ENCODE data around the gene KRTAP10-3.
A peak's percentile ranks its signal among the peaks of the same experiment; 100 is the strongest.

The KRTAP10-3 gene

GRCh38 chr21:44526096-44526997, 32.2 kb downstream of the KRTAP10-3 start:
- no peak for DNase-seq (ENCODE audit: insufficient read length, low spot score)
- no peak for FAIRE-seq
- TF ChIP-seq SPI1 (IDR thresholded peaks at IDR 0.05; ENCODE audit: low read depth, low read length) (no peak), POLR2AphosphoS5 (IDR thresholded peaks at IDR 0.05; ENCODE audit: low read depth, low read length) (no peak), POLR2A (IDR thresholded peaks at IDR 0.05; ENCODE audit: low read depth, low read length) (no peak), POU2F2 (IDR thresholded peaks at IDR 0.05; ENCODE audit: low read depth, low read length) (no peak)

- no peak for TF ChIP-seq POU2F2 (IDR thresholded peaks at IDR 0.05; ENCODE audit: low read depth, low read length)
- TF ChIP-seq SPI1 (IDR thresholded peaks at IDR 0.05; ENCODE audit: low read depth, low read length) = no peak
- no peak for TF ChIP-seq POLR2AphosphoS5 (IDR thresholded peaks at IDR 0.05; ENCODE audit: low read depth, low read length)
- TF ChIP-seq TAF1 (IDR thresholded peaks at IDR 0.05; ENCODE audit: low read depth, low read length) = no peak
- no peak for TF ChIP-seq PAX5 (IDR thresholded peaks at IDR 0.05; ENCODE audit: insufficient read depth, low read length, severe bottlenecking)
- TF ChIP-seq POLR2A (IDR thresholded peaks at IDR 0.05; ENCODE audit: low read depth, low read length) = no peak
- FAIRE-seq (no peak), DNase-seq (ENCODE audit: insufficient read length, low spot score) (no peak)
Measured at GRCh38 chr21:44525391-44526095, 33.1 kb downstream of the KRTAP10-3 start.

- DNase-seq (ENCODE audit: insufficient read length, low spot score) (no peak), FAIRE-seq (peak; percentile 78)
- TF ChIP-seq POU2F2 (IDR thresholded peaks at IDR 0.05; ENCODE audit: low read depth, low read length) (no peak), POLR2A (IDR thresholded peaks at IDR 0.05; ENCODE audit: low read depth, low read length) (no peak), POLR2AphosphoS5 (IDR thresholded peaks at IDR 0.05; ENCODE audit: low read depth, low read length) (no peak), TAF1 (IDR thresholded peaks at IDR 0.05; ENCODE audit: low read depth, low read length) (no peak)
Measured at GRCh38 chr21:44524414-44525371, 33.9 kb downstream of the KRTAP10-3 start.

GRCh38 chr21:44523567-44524413, 34.8 kb downstream of the KRTAP10-3 start:
- TF ChIP-seq POLR2AphosphoS5 (IDR thresholded peaks at IDR 0.05; ENCODE audit: low read depth, low read length) (no peak), POU2F2 (IDR thresholded peaks at IDR 0.05; ENCODE audit: low read depth, low read length) (no peak), SPI1 (IDR thresholded peaks at IDR 0.05; ENCODE audit: low read depth, low read length) (no peak), PAX5 (IDR thresholded peaks at IDR 0.05; ENCODE audit: insufficient read depth, low read length, severe bottlenecking) (no peak), TAF1 (IDR thresholded peaks at IDR 0.05; ENCODE audit: low read depth, low read length) (no peak), POLR2A (IDR thresholded peaks at IDR 0.05; ENCODE audit: low read depth, low read length) (no peak)
- DNase-seq (ENCODE audit: insufficient read length, low spot score) (no peak), FAIRE-seq (peak; percentile 67)

- TF ChIP-seq POLR2AphosphoS5 (IDR thresholded peaks at IDR 0.05; ENCODE audit: low read depth, low read length) (no peak), SPI1 (IDR thresholded peaks at IDR 0.05; ENCODE audit: low read depth, low read length) (no peak), PAX5 (IDR thresholded peaks at IDR 0.05; ENCODE audit: insufficient read depth, low read length, severe bottlenecking) (no peak)
- DNase-seq (ENCODE audit: insufficient read length, low spot score) (no peak), FAIRE-seq (peak; percentile 55)
Measured at GRCh38 chr21:44522753-44523204, 35.8 kb downstream of the KRTAP10-3 start.

- TF ChIP-seq POU2F2 (IDR thresholded peaks at IDR 0.05; ENCODE audit: low read depth, low read length) = no peak
- TF ChIP-seq POLR2A (IDR thresholded peaks at IDR 0.05; ENCODE audit: low read depth, low read length) = no peak
- TF ChIP-seq POLR2AphosphoS5 (IDR thresholded peaks at IDR 0.05; ENCODE audit: low read depth, low read length) = no peak
- TF ChIP-seq TAF1 (IDR thresholded peaks at IDR 0.05; ENCODE audit: low read depth, low read length) = no peak
- no peak for TF ChIP-seq PAX5 (IDR thresholded peaks at IDR 0.05; ENCODE audit: insufficient read depth, low read length, severe bottlenecking)
- DNase-seq (ENCODE audit: insufficient read length, low spot score) (no peak), FAIRE-seq (no peak)
Measured at GRCh38 chr21:44521928-44522752, 36.5 kb downstream of the KRTAP10-3 start.

GRCh38 chr21:44521301-44521927, 37.2 kb downstream of the KRTAP10-3 start:
- FAIRE-seq (no peak), DNase-seq (ENCODE audit: insufficient read length, low spot score) (no peak)
- TF ChIP-seq SPI1 (IDR thresholded peaks at IDR 0.05; ENCODE audit: low read depth, low read length) (no peak), TAF1 (IDR thresholded peaks at IDR 0.05; ENCODE audit: low read depth, low read length) (no peak), POU2F2 (IDR thresholded peaks at IDR 0.05; ENCODE audit: low read depth, low read length) (no peak)
